ENCODE data around the gene EEF1AKMT1.
"Not testable (repeated sequence)": the region's sequence is repeated elsewhere in the genome, so short reads cannot be mapped to it uniquely, and the experiment has no call there.

The EEF1AKMT1 gene

DNA sequence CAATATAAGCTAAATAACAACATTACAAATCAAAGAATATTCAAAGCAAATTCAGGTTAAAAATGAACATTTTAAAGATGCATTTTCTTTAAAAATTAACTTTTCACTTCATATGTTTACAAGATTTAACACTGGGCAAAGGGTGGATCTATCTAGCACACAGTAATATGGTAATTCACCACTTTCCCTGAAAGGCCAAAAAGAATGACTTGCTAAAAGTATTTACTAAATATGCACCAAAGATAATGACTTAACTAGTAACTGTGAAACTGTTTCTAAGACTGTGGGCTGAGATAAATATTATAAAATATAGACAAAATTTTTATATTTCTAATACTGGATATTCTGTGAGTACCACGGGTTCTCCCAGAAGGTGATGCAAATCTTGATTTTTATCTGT, 4.5 kb upstream of the EEF1AKMT1 start:
- DNase-seq (ENCODE audit: low spot score) = no peak

DNA sequence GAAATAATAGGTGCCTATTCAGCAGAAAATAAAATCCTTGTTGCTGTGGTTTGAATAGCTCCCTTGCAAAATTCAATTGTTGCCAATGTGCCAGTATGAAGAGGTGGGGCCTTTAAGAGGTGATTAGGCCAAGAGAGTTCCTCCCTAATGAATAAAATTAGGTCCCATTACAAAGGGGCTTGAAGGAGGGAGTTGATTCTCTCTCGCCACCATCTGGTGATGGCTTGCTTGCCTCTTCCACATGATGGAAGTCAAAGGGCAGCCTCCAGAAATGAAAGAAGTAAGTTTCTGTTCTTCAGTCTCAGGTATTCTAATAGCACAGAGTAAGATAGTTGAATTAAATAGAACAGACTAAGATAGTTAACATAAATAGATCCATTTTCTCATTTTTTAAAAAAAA, 3.0 kb upstream of the EEF1AKMT1 start:
- DNase-seq (ENCODE audit: low spot score) = no peak

DNA sequence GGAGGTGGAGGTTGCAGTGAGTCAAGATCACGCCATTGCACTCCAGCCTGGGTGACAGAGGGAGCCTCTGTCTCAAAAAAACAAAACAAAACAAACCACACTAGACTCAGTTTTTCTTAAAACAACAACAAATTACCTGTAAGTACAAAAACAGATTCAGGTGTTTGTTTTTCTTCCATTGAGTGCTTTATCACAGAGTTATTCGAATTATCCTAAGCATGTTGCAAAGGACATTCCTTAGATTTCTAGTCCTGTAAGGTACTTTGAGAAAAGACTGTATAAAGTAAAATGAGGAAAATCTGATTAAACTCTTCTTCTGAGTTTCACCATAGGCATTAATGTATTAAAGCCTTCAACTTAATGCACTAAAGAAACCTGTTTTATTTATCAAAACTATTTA, 2.2 kb upstream of the EEF1AKMT1 start:
- DNase-seq (ENCODE audit: low spot score) = no peak

DNA sequence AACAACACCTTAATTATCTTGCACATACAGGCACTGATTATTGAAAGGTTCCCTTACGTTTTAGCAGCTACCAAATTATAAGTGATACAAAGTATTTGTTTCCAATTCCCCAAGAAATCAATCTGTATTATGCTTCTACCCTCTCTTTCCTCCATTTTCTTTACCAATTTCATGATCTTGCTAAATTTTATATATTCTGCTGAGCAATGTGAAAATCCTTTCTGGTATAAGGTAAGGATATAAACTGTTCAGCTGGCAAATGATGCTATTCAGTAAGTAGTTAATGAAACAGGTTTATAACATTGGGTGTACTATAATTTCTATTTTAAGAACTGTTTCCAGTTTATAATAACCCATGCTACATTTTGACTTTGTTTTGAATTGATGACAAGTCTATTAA, 985 bp upstream of the EEF1AKMT1 start:
- no peak for DNase-seq (ENCODE audit: low spot score)

DNA sequence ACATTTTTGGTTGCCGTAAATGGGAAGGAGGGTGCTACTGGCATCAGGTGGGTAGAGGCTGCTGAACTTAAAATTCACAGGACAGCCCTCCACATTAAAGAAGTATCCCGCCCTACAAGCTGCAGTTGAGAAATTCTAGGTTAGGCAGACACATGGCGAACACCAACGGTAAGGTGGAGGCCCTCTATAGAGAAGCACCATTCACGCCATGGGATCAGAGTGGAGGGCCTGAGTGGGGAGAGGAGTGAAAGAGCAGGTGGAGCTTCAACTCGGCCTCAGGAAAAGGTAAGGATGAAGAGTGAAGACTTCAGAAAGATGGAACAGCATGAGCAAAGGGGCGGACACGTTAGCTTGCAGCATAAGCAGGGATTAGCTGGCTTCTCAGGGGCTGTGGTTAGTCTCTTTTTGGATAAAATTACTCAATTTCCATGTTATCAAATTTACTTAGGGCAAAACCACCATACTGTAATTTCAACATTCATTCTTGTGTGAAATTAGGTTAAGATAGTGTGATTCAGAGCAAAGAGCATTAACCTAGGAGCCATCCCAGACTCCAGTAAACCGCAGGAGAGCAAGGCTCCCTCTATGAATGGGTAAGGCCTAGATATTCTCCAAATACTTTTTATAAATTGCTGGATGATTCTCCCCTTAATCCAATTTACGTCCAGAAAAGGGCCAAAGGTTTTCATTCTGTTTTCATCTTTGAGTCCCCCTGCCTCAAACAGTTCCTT, 1.2 kb downstream of the EEF1AKMT1 start:
- no peak for DNase-seq (ENCODE audit: low spot score)

DNA sequence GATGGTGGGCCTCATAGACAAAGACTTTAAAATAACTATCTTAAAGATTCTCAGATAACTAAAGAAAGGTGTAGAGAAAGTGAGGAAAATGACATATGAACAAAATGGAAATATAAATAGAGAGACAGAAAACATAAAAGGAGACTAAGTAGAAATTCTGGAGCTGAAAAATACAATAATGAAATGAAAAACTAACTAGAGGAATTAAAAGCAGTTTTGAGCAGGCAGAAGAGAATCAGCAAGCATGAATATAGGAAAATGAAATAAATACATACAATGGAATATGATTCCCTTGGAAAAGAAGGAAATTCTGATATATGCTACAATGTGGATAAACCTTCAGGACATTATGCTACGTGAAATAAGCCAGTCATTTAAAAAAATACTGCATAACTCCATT, 3.9 kb downstream of the EEF1AKMT1 start:
- no peak for DNase-seq (ENCODE audit: low spot score)

DNA sequence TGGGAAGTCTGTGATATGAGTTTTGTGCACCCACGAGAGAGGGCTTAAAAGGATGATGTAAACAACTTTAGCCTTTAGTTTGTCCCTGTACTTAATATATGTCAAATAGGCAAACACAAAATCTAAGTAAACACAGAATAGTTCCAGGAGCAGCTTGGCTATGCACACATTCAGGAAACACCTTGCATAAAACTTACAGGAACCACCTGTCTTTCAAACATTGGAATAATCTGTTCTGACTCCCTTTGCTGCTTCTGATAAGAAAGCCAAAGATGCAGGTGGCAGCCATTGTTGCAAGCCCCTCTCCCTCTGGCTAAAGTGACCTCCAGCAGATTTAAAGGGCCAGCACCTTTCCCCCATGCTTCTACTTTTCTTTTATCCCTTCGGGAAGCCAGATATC, 4.7 kb downstream of the EEF1AKMT1 start:
- DNase-seq (ENCODE audit: low spot score) = no peak

DNA sequence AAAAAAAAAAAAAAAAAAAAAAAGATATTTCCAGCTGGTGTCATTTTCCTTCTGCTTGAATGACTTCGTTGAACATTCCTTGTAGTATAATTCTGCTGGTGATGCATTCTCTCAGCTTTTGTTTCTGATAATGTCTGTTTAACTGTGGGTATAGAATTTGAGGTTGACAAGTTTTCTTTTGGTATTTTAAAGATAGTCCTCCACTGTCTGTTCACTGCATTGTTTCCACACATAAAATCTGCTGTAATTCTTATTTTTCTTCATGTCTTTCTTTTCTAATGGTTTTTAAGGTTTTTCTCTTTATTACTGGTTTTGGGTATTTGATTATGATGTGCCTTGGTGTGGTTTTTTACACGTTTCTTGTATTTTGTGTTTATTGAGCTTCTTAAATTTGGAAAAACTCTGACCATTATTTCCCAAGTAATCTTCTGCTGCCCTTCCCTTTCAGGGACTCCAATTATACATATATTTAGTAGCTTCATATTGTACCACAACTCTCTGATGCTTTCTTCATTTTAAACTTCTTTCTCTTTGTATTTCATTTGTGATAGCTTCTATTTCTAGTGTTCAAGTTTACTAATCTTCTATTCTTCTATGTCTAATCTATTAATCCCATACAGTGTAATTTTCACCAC, 6.3 kb downstream of the EEF1AKMT1 start:
- no peak for DNase-seq (ENCODE audit: low spot score)

DNA sequence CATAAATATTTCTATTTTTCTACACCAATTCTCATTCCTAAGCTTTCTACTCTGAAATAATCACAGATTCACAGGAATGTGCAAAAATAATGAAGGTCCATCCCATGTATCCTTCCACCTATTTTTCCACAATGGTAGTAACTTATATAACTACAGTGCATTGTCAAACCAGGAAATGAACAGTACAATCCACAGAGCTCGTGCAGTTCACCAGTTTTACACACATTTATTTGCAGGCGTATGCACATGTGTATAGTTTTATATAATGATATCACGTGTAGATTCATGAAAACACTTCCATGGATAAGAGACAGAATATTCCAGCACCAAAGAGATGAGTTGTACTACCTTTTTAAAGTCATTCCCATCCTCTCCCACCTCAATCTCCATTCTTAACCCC, 12.9 kb downstream of the EEF1AKMT1 start:
- DNase-seq (ENCODE audit: low spot score) = no peak

DNA sequence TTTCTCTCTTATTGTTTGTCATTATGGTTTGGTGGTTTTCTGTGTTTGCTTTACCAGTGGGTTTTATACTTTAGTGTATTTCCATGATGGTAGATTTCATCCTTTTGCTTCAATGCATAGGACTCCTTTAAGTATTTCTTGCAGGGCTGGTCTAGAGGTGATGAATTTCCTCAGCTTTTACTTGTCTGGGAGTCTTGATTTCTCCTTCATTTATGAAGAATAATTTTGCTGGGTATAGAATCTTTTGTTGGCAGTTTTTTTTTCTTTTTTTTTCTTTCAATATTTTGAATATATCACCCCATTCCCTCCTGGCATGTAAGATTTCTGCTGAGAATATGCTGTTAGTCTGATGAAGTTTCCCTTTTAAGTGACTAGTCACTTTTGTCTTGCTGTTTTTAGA, 19.8 kb downstream of the EEF1AKMT1 start:
- no peak for DNase-seq (ENCODE audit: low spot score)

DNA sequence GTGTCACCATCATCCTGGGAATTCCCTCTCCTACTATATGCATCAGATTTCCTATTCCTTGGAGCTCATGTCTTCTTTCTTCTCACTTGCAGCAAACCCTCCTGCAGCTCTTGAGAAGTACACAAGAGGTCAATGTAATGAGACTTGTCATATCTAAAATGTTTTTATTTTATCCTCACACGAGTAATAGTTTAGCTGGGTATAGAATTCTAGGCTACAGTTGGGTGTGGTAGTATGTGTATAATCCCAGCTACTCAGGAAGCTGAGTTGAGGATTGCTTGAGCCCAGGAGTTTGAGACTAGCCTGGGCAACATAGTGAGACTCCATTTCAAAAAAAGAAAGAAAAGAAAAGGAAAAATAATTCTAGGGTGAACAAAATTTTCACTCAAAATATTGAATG, 24.4 kb downstream of the EEF1AKMT1 start:
- no peak for DNase-seq (ENCODE audit: low spot score)

DNA sequence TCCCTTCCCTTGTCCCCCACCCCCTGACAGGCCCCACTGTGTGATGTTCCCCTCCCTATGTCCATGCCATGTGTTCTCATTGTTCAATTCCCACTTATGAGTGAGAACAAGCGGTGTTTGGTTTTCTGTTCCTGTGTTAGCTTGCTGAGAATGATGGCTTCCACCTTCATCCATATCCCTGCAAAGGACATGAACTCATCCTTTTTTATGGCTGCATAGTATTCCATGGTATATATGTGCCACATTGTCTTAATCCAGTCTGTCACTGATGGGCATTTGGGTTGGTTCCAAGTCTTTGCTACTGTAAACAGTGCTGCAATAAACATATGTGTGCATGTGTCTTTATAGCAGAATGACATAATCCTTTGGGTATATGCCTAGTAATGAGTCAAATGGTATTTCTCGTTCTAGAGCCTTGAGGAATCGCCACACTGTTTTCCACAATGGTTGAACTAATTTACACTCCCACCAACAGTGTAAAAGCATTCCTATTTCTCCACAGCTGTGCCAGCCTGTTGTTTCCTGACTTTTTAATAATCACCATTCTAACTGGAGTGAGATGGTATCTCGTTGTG, 29.8 kb downstream of the EEF1AKMT1 start:
- DNase-seq (ENCODE audit: low spot score) = not testable (repeated sequence)

DNA sequence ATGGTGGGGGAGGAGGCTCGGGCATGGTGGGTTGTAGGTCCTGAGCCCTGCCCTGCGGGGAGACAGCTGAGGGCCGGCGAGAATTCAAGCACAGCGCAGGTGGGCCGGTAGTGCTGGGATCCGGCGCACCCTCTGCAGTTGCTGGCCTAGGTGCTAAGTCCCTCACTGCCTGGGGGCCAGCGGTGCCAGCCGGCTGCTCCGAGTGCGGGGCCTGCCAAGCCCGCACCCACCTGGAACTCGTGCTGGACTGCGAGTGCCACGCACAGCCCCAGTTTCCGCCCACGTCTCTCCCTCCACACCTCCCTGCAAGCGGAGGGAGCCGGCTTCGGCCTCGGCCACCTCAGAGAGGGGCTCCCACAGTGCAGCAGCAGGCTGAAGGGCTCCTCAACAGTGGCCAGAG, 33.7 kb downstream of the EEF1AKMT1 start:
- no peak for DNase-seq (ENCODE audit: low spot score)

DNA sequence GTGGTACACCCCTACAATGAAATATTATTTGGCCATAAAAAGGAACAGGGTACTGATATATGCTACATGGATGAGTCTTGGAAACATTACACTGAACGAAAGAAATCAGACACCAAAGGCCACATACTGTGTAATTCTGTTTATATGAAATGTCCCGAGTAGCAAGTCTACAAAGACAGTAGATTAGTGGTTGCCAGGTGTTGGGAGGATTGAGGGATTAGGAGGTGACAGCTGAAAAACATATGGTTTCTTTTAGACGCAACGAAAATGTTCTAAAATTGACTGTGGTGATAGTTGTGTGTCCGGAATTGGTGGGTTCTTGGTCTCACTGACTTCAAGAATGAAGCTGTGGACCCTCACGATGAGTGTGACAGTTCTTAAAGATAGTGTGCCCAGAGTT, 35.1 kb downstream of the EEF1AKMT1 start:
- no peak for DNase-seq (ENCODE audit: low spot score)

DNA sequence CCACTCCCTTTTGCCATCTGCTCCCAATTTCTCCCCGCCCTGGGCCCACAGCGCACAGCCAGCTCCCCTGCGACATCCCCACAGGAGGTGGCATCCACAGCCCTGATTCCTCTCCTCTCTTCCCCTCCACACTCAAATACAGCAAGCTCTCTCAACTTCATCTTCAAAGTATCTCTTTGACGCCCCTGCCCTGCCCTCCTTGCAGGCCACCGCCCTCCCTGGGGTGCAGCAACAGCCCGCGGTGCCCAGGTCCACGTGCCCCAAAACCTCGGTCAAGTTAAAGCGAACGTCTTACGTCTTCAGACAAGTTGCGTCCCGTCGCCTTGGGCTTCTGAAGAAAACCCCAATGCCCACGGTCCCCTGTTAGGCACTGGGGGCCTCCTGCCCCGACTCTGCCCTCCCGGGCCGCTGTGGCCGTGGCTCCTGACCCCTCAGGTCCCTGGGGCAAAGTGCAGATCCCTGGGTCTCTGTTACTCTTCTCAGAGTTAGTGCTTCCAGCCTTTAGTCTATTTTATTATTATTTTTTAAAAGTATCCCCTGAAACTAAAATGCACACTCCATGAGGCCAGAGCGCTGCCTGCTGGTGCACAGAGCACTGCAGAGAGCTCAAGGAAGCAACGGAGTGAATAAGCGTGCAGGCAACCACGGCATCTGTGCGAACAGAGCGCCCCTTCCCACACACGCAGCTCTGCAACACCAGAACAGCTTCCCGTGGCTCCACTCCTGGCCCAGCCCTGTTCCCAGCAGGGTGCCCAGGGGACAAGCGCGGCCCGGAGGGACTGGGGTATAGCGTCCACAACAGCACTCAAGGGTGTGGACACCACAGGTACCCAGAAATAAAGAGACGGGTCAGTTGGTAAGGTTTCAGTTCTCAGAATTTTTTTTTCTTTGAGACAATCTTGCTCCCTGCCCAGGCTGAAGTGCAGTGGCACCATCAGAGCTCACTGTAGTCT, 43.9 kb downstream of the EEF1AKMT1 start:
- DNase-seq (ENCODE audit: low spot score) = no peak

DNA sequence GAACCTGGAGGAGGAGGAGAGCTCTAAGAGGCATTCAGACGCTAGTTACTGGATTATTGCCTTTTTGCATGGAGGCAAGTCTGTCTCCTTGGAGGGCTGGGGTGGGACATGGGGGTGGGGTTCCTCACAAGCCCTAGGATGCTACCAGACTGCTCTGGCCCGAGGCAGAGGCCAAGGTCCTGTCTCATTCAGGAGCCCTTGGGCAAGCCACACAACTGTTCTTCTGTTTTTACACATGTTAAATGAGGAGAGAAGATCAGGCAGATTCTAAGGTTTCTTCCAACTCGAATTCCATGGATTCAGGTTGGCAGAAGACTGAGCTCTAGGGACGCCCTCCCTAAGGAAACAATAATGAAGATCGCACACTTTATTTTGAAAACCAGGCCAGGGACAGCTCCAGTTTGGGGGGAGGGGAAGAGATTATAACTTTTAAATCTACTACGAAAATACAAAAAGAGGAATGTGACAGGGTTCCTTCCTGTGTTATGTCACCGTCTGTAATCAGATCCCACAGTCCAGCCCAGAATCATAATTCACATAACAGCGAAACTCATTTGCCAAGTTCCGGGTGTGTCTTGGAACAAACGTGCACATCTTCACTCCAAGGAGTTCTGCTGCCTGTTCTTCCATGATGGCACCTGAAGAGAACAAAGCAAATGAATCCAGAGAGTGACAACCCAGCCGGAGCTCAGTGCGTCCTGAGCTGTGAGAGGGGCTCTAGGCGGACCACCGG, 45.0 kb downstream of the EEF1AKMT1 start:
- no peak for DNase-seq (ENCODE audit: low spot score)

DNA sequence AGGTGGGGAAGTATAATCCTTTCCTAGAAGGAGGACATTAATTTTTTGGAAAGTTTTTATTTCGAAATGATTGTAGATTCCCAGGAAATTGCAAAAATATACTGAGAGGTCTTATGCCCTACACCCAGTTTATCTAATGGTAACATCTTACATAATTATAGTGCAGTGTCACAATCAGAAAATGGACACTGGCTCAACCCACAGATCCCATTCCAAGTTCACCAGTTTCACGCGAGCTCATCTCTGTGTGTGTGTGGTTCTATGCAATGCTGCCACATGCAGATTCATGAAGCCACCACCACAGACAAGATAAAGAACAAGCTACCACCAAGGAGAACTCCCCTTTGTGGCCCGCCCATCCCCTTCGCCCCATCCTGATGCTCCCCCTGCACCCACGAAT, 45.9 kb downstream of the EEF1AKMT1 start:
- no peak for DNase-seq (ENCODE audit: low spot score)

DNA sequence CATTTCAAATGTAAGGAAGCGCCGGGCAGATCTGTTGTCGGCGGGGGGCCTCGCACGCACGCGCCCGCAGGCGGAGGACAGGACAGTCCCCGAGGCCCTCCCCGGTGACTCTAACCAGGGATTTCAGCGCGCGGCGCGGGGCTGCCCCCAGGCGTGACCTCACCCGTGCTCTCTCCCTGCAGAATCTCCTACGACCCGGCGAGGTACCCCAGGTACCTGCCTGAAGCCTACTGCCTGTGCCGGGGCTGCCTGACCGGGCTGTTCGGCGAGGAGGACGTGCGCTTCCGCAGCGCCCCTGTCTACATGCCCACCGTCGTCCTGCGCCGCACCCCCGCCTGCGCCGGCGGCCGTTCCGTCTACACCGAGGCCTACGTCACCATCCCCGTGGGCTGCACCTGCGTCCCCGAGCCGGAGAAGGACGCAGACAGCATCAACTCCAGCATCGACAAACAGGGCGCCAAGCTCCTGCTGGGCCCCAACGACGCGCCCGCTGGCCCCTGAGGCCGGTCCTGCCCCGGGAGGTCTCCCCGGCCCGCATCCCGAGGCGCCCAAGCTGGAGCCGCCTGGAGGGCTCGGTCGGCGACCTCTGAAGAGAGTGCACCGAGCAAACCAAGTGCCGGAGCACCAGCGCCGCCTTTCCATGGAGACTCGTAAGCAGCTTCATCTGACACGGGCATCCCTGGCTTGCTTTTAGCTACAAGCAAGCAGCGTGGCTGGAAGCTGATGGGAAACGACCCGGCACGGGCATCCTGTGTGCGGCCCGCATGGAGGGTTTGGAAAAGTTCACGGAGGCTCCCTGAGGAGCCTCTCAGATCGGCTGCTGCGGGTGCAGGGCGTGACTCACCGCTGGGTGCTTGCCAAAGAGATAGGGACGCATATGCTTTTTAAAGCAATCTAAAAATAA, 52.1 kb downstream of the EEF1AKMT1 start:
- no peak for DNase-seq (ENCODE audit: low spot score)

DNA sequence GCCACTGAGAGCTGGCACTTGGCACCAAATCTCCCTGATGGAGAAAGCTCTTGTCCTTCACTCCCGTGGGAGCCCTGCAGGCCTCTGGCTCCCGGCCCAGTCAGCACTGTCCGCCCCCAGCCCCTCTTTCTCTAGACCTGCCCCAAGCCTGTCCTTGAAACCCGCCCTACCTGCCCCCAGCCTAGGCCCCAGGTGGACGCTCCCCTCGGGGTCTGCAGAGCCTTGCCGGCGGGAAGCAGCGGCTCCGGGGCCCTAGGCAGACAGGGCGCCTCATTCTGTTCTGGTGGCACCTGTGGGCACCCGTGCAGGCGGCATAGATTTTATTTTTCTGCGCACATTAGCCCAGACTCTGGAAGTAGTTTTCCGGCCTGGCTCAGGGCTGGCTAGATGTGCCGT, 52.7 kb downstream of the EEF1AKMT1 start:
- no peak for DNase-seq (ENCODE audit: low spot score)

DNA sequence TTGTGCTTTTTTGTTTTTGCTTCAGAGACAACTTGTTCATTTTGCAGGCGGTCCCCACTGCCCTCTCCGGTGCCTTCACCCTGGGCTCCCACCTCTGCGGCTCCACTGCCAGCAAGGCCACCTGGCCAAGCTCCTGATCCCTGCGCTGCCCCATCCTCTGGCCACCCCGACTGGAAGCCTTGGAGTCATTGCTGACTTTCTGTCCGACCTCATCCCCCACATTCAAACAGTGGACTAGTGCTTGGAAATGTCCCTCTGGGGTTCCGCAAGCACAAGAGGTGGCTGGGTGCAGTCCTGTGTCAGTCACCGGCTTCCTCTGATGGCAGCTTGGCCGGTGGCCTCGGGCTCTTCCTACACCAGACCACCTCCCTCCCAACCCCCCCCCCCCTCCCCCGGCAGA, 53.3 kb downstream of the EEF1AKMT1 start:
- DNase-seq (ENCODE audit: low spot score) = no peak

DNA sequence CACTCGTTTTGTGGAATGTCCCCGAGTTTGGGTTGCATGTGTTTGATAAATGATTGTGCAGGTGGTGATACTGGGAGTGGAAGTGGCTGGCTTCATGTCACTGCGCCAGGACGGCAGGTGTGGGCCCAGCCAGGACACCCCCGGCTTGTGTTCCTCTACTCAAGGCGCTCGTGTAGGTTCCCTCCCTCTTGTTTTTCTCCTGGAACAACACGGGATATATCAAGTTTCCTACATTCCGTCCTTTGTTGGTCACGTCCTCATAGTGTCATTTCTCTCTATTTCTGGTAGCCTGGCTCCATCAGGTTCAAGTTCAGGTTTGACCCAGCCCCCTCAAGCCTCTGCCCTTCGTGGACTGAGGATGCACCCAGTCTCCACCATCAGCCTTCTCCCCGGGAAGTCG, 54.0 kb downstream of the EEF1AKMT1 start:
- DNase-seq (ENCODE audit: low spot score) = no peak

All from COLO829 (cell line).